Epithelial cell of esophagus (primary cell): ENCODE data around the gene CNTNAP2.

Experiments used
- DNase-seq: peaks from one replicate; pipeline ENCODE4 v3.0.0; 2010; ENCODE audit warnings: low read depth
- H3K4me3 ChIP-seq: 2 replicates; pipeline ENCODE4 v1.5.1; 2011; ENCODE audit warnings: mild to moderate bottlenecking, low read length, control low read depth
- CTCF ChIP-seq: IDR thresholded peaks from 2 replicates; pipeline ENCODE4 v1.5.1; 2011; ENCODE audit warnings: low read depth, mild to moderate bottlenecking, low read length, control low read depth, inconsistent platforms; ENCODE audit not compliant: insufficient read depth; ENCODE audit errors: missing control alignments

CNTNAP2 gene

GRCh38 chr7:147332988-147333387 is 1216.4 kb downstream of the CNTNAP2 start:
- DNase-seq: no peak
- H3K4me3 ChIP-seq: no peak overlapping the region
- TF ChIP-seq CTCF: no peak

GRCh38 chr7:147363101-147363500 is 1246.5 kb downstream of the CNTNAP2 start:
- TF ChIP-seq CTCF: no peak
- no peak for DNase-seq
- H3K4me3 ChIP-seq: no peak overlapping the region

GRCh38 chr7:147376192-147376591 is 1259.6 kb downstream of the CNTNAP2 start:
- no peak for DNase-seq
- no peak for TF ChIP-seq CTCF
- no peak overlapping the region for H3K4me3 ChIP-seq

GRCh38 chr7:147380926-147381325 is 1264.3 kb downstream of the CNTNAP2 start:
- no peak for DNase-seq
- TF ChIP-seq CTCF: no peak
- H3K4me3 ChIP-seq: no peak overlapping the region

- no peak overlapping the region for H3K4me3 ChIP-seq
- TF ChIP-seq CTCF: no peak
- no peak for DNase-seq
Observed at GRCh38 chr7:147394329-147394728, 1277.7 kb downstream of the CNTNAP2 start.

- no peak overlapping the region for H3K4me3 ChIP-seq
- no peak for TF ChIP-seq CTCF
- no peak for DNase-seq
Observed at GRCh38 chr7:147400221-147400689, 1283.7 kb downstream of the CNTNAP2 start.

GRCh38 chr7:147400925-147401324 is 1284.3 kb downstream of the CNTNAP2 start:
- no peak for TF ChIP-seq CTCF
- no peak for DNase-seq
- H3K4me3 ChIP-seq: no peak overlapping the region
